ENCODE results near the gene SENP8. TPM values are rescaled to one million over a fixed set of nuclear protein-coding genes. Genes with fewer than 3 reads are reported as not detected.

Gene SENP8
- total RNA-seq, 1 experiment from 2014 or later, result 3.8 TPM

DNA sequence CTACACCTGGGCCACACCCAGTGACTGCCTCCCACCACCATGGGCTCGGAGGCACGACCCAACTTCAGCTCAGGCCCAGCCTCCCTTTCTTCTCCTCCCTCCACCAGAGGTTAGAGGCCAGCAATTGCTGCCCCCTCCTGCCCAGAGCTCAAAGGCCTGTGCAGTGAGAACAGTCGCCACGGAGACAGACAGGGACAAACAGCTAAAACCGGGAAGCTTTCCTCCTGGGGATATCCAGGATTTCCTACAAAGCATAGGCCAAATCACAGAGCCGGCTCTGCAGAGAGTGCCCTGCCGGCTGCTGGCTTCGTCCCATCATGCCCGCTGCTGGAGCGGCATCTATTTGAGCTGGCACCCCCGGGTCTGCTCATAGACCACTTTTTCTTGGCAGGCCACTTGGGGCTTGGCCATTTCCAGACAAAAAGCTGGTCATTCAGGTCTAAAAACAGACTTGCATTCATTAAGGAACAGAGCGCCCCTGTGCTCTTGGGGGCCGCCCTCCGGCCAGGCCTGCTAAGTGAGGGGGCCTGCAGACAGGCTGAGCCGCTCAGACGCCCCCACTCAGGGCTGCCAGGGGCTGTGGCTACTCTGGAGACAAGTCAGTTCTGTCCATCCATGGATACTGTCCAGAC lies 61.9 kb downstream of the SENP8 start:
- CTCF ChIA-PET, result interaction anchor here (0.7 to 1.2 kb wide), 2 partner anchors 15 to 23 kb away, joined by 3 to 5 read pairs; no protein-coding TSS in a partner anchor
- H3K9me3 Mint-ChIP-seq (ENCODE audit: unreplicated experiment), result no peaks in the 10 kb centered on the region
- no peak overlapping the region for H3K27ac Mint-ChIP-seq (ENCODE audit: low read depth, unreplicated experiment)
- intact Hi-C loops (cut with micrococcal nuclease), result no loop called here
- H3K4me1 Mint-ChIP-seq (ENCODE audit: insufficient read depth, unreplicated experiment), result peaks cover 35% of the 10 kb centered on the region
- DNase-seq (ENCODE audit: unreplicated experiment), result no peak
- H3K27me3 Mint-ChIP-seq (ENCODE audit: insufficient read depth, unreplicated experiment), result no peaks in the 10 kb centered on the region
- POLR2A ChIA-PET, result interaction anchor here (0.7 kb wide), 2 partner anchors 24 to 42 kb away, joined by 3 read pairs; no protein-coding TSS in a partner anchor
- TF ChIP-seq CTCF (IDR thresholded peaks at IDR 0.05; ENCODE audit: unreplicated experiment), result no peak
- BruUV-seq (replicated peaks), result no TSS peak
- no peak overlapping the region for H3K4me3 Mint-ChIP-seq (ENCODE audit: unreplicated experiment)
- no peaks in the 10 kb centered on the region for H3K36me3 Mint-ChIP-seq (ENCODE audit: insufficient read depth, unreplicated experiment)

DNA sequence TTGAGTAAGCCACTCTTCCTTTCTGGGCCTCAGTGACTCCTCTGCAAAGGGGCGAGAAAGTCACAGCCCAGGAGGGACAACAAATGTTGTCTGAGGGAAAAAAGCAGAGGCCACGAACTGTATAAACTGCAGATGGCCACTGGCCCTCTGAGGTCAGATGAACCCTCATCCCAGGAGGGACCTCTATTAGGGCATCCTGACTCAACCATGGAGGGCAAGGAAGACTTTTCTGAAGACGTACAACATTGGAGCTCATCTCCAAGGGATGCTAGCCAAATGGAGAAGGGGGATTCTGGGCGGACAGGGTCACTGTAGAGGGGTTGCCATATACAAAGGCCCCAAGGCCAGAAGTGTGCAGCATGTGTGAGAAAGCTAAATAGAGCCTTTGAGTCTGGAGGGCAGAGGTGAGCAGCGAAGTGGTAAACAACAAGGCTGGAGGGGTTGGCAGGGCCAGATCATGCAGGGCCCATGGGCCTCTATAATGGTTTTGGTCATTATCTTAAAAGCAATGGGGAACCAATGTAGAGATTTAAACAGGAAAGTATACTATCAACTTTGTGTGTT lies 62.6 kb downstream of the SENP8 start:
- ChIA-PET POLR2A (interaction anchor here (0.9 to 1.5 kb wide), 2 partner anchors 13 to 49 kb away, joined by 4 read pairs; no protein-coding TSS in a partner anchor), CTCF (interaction anchor here (1.2 kb wide), 1 partner anchor 24 kb away, joined by 5 read pairs; no protein-coding TSS in a partner anchor)
- peak overlapping the region; percentile 35 for H3K27ac Mint-ChIP-seq (ENCODE audit: low read depth, unreplicated experiment)
- H3K27me3 Mint-ChIP-seq (ENCODE audit: insufficient read depth, unreplicated experiment), result no peaks in the 10 kb centered on the region
- intact Hi-C loops (cut with micrococcal nuclease), result no loop called here
- no peak for DNase-seq (ENCODE audit: unreplicated experiment)
- no peaks in the 10 kb centered on the region for H3K36me3 Mint-ChIP-seq (ENCODE audit: insufficient read depth, unreplicated experiment)
- H3K9me3 Mint-ChIP-seq (ENCODE audit: unreplicated experiment), result no peaks in the 10 kb centered on the region
- BruUV-seq (replicated peaks), result no TSS peak
- H3K4me3 Mint-ChIP-seq (ENCODE audit: unreplicated experiment), result no peak overlapping the region
- H3K4me1 Mint-ChIP-seq (ENCODE audit: insufficient read depth, unreplicated experiment), result peaks cover 27% of the 10 kb centered on the region
- TF ChIP-seq CTCF (IDR thresholded peaks at IDR 0.05; ENCODE audit: unreplicated experiment), result no peak

DNA sequence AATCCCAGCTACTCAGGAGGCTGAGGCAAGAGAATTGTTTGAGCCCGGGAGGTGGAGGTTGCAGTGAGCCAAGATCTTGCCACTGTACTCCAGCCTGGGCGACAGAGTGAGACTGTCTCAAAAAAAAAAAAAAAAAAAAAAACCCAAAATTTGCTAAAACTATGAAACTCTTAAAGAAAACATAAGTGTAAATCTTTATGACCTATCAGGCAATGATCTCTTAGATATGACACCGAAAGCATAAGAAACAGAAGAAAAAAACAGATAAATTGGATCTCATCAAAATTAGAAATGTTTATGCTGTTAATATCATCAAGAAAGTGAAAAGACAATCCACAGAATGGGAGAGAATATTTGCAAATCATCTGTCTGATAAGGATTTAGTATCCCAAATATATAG lies 64.0 kb downstream of the SENP8 start:
- intact Hi-C loops (cut with micrococcal nuclease), result no loop called here
- no peak for DNase-seq (ENCODE audit: unreplicated experiment)
- Mint-ChIP-seq H3K27ac (ENCODE audit: low read depth, unreplicated experiment) (peak overlapping the region; percentile 90), H3K36me3 (ENCODE audit: insufficient read depth, unreplicated experiment) (no peaks in the 10 kb centered on the region), H3K4me1 (ENCODE audit: insufficient read depth, unreplicated experiment) (peaks cover 26% of the 10 kb centered on the region), H3K27me3 (ENCODE audit: insufficient read depth, unreplicated experiment) (no peaks in the 10 kb centered on the region), H3K4me3 (ENCODE audit: unreplicated experiment) (no peak overlapping the region), H3K9me3 (ENCODE audit: unreplicated experiment) (no peaks in the 10 kb centered on the region)
- no TSS peak for BruUV-seq (replicated peaks)
- no peak for TF ChIP-seq CTCF (IDR thresholded peaks at IDR 0.05; ENCODE audit: unreplicated experiment)
- ChIA-PET POLR2A (interaction anchor here (0.6 to 1.7 kb wide), 3 partner anchors 14 to 50 kb away, joined by 3 to 4 read pairs (median 4); no protein-coding TSS in a partner anchor), CTCF (no interaction called here)

DNA sequence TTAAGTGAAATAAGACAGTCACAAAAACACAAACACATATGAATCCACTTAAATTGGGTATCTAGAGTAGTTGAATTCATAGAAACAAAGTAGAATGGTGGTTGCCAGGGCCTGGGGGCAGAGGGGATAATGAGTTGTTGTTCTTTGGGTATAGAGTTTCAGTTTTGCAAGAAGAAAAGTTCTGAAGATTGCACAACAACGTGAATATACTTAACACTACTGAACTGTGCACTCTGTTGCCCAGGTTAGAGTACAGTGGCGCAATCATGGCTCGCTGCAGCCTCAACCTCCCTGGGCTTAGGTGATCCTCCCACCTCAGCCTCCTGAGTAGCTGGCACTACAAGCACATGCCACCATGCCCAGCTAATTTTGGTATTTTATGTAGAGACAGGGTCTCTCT lies 64.5 kb downstream of the SENP8 start:
- TF ChIP-seq CTCF (IDR thresholded peaks at IDR 0.05; ENCODE audit: unreplicated experiment), result no peak
- Mint-ChIP-seq H3K9me3 (ENCODE audit: unreplicated experiment) (no peaks in the 10 kb centered on the region), H3K4me3 (ENCODE audit: unreplicated experiment) (no peak overlapping the region), H3K27me3 (ENCODE audit: insufficient read depth, unreplicated experiment) (no peaks in the 10 kb centered on the region), H3K36me3 (ENCODE audit: insufficient read depth, unreplicated experiment) (no peaks in the 10 kb centered on the region), H3K27ac (ENCODE audit: low read depth, unreplicated experiment) (peak overlapping the region; percentile 90), H3K4me1 (ENCODE audit: insufficient read depth, unreplicated experiment) (peaks cover 26% of the 10 kb centered on the region)
- BruUV-seq (replicated peaks), result no TSS peak
- DNase-seq (ENCODE audit: unreplicated experiment), result peak; percentile 92
- POLR2A ChIA-PET, result interaction anchor here (0.6 to 5.0 kb wide), 5 partner anchors 14 to 49 kb away, joined by 3 to 50 read pairs (median 4); partner anchors contain the start of gene GRAMD2A
- CTCF ChIA-PET, result no interaction called here
- intact Hi-C loops (cut with micrococcal nuclease), result no loop called here
